ENCODE data around the gene CYB5RL.

The CYB5RL gene

GRCh38 chr1:54157401-54157800 lies 42.4 kb downstream of the CYB5RL start:
- Histone ChIP-seq H3K4me1 (peaks cover 0 to 16% (median 14%) of the 10 kb centered on the region in 4 donors), H3K27me3 (no peaks in the 10 kb centered on the region), H3K9me3 (no peaks in the 10 kb centered on the region), H3K4me3 (no peak overlapping the region), H3K36me3 (no peaks in the 10 kb centered on the region), H3K27ac (no peak overlapping the region)
- intact Hi-C loops (cut with DNase I; ENCODE audit: low total_unique reads): no loop called here
- no peak for DNase-seq
- no peak for TF ChIP-seq CTCF (IDR thresholded peaks at IDR 0.05)

GRCh38 chr1:54156986-54157385 lies 42.8 kb downstream of the CYB5RL start:
- H3K4me1 ChIP-seq: peaks cover 0 to 16% (median 14%) of the 10 kb centered on the region in 4 donors
- no peaks in the 10 kb centered on the region for H3K9me3 ChIP-seq
- H3K27ac ChIP-seq: no peak overlapping the region
- H3K36me3 ChIP-seq: no peaks in the 10 kb centered on the region
- intact Hi-C loops (cut with DNase I; ENCODE audit: low total_unique reads): no loop called here
- no peak overlapping the region for H3K4me3 ChIP-seq
- no peak for DNase-seq
- H3K27me3 ChIP-seq: no peaks in the 10 kb centered on the region
- no peak for TF ChIP-seq CTCF (IDR thresholded peaks at IDR 0.05)

- H3K27me3 ChIP-seq: no peaks in the 10 kb centered on the region
Observed at GRCh38 chr1:54156201-54156600, 43.6 kb downstream of the CYB5RL start.

GRCh38 chr1:54153535-54154439 lies 46.0 kb downstream of the CYB5RL start:
- peak; percentile 82 to 90 for DNase-seq
- no peak for TF ChIP-seq CTCF (IDR thresholded peaks at IDR 0.05)
- Histone ChIP-seq H3K36me3 (no peaks in the 10 kb centered on the region), H3K27ac (peak overlapping the region; percentile 58 to 68), H3K9me3 (no peaks in the 10 kb centered on the region), H3K27me3 (no peaks in the 10 kb centered on the region), H3K4me1 (peaks cover 0 to 16% (median 14%) of the 10 kb centered on the region in 4 donors), H3K4me3 (peak overlapping the region in 1 of 2 donors; percentile 14)
- intact Hi-C loops (cut with DNase I; ENCODE audit: low total_unique reads): no loop called here

More at GRCh38 chr1:54156201-54156600, 43.6 kb downstream of the CYB5RL start:
- Histone ChIP-seq H3K27ac (no peak overlapping the region), H3K36me3 (no peaks in the 10 kb centered on the region), H3K4me1 (peaks cover 0 to 16% (median 14%) of the 10 kb centered on the region in 4 donors), H3K9me3 (no peaks in the 10 kb centered on the region), H3K4me3 (no peak overlapping the region)
- no peak for DNase-seq
- intact Hi-C loops (cut with DNase I; ENCODE audit: low total_unique reads): no loop called here
- no peak for TF ChIP-seq CTCF (IDR thresholded peaks at IDR 0.05)

GRCh38 chr1:54152696-54153095 lies 47.1 kb downstream of the CYB5RL start, which contains the start of gene CDCP2:
Gene CDCP2, minus strand, starts transcription at chr1:54153000. Its CDS starts 78 bp downstream, at chr1:54152922.
- Histone ChIP-seq H3K36me3 (no peaks in the 10 kb centered on the region), H3K27me3 (no peaks in the 10 kb centered on the region), H3K9me3 (no peaks in the 10 kb centered on the region), H3K4me3 (peak within 1 kb of the TSS in 1 of 2 donors; percentile 14), H3K4me1 (peaks cover 0 to 16% (median 14%) of the 10 kb centered on the region in 4 donors), H3K27ac (peak within 1 kb of the TSS; percentile 58 to 68)
- intact Hi-C loops (cut with DNase I; ENCODE audit: low total_unique reads): no loop called here
- no peak for DNase-seq
- TF ChIP-seq CTCF (IDR thresholded peaks at IDR 0.05): no peak

Data from tibial artery (tissue), 4 donors.